ENCODE results near the gene XIRP2. TPM values are rescaled to one million over a fixed set of nuclear protein-coding genes. Genes with fewer than 3 reads are reported as not detected.

XIRP2 gene
- total and polyA plus RNA-seq, 4 donors, result under 0.01 to 0.14 (median 0.01) TPM; not detected in 1

DNA sequence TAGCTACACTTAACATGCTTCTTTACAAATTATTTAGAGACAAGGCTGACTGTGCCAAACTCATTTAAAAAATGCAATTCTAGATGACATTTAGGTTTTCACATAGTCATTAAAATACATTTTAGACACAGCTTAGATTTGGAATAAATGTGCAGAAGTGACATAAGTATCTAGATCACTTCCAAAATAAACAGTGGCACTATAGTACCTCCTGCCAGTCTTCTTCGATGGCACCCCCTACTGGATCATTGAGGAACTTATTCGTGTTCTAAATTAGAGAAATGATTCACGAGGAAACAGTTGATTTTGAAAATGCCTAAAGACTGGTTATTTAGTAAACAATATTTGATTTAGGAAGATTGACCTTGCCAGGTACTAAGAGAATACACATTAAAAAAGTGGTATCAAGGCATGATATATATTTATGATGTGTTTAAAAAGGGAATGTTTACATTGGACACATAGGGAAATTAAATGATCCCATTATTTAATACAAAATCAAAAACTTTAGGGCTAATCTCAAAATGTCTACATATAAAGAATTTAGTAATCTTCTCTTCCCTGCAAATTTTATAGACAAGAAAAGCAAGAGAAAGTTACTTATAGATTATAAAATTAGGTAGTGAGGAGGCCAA is 323.9 kb downstream of the XIRP2 start:
- peaks cover 0 to 2% (median 0%) of the 10 kb centered on the region in 4 donors for H3K27me3 ChIP-seq (ENCODE audit: control insufficient read depth in 4 of 4, insufficient read depth in 4 of 4, low read length in 3 of 4)
- WGBS, result 4% methylated on average over 3 of the region's 3 CpGs
- DNase-seq (ENCODE audit: low spot score), result no peak
- no peak overlapping the region for H3K4me3 ChIP-seq (ENCODE audit: low read depth in 1 of 3, low read length in 3 of 3)
- no peaks in the 10 kb centered on the region for H3K36me3 ChIP-seq (ENCODE audit: control insufficient read depth in 4 of 4, insufficient read depth in 3 of 4, low read depth in 1 of 4, low read length in 3 of 4)
- TF ChIP-seq JUND (IDR thresholded peaks at IDR 0.05), result no peak
- TF ChIP-seq RAD21 (IDR thresholded peaks at IDR 0.05), result peak; percentile 78 to 84
- TF ChIP-seq, protein P1, sequence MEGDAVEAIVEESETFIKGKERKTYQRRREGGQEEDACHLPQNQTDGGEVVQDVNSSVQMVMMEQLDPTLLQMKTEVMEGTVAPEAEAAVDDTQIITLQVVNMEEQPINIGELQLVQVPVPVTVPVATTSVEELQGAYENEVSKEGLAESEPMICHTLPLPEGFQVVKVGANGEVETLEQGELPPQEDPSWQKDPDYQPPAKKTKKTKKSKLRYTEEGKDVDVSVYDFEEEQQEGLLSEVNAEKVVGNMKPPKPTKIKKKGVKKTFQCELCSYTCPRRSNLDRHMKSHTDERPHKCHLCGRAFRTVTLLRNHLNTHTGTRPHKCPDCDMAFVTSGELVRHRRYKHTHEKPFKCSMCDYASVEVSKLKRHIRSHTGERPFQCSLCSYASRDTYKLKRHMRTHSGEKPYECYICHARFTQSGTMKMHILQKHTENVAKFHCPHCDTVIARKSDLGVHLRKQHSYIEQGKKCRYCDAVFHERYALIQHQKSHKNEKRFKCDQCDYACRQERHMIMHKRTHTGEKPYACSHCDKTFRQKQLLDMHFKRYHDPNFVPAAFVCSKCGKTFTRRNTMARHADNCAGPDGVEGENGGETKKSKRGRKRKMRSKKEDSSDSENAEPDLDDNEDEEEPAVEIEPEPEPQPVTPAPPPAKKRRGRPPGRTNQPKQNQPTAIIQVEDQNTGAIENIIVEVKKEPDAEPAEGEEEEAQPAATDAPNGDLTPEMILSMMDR (IDR thresholded peaks at IDR 0.05; ENCODE audit: low read depth, low read length, missing input control), result peak; percentile 69
- H3K27ac ChIP-seq (ENCODE audit: low read depth in 1 of 2, low read length in 2 of 2), result no peak overlapping the region
- H3K4me1 ChIP-seq (ENCODE audit: control insufficient read depth in 4 of 4, insufficient read depth in 4 of 4, low read length in 3 of 4), result no peaks in the 10 kb centered on the region
- no peak overlapping the region for H3K9ac ChIP-seq (ENCODE audit: low read depth in 1 of 2, low read length in 2 of 2)
- H3K9me3 ChIP-seq (ENCODE audit: control insufficient read depth in 4 of 4, low read length in 3 of 4), result no peaks in the 10 kb centered on the region

GRCh38 chr2:167215595-167215994 is 327.3 kb downstream of the XIRP2 start:
- Histone ChIP-seq H3K4me1 (ENCODE audit: control insufficient read depth in 4 of 4, insufficient read depth in 4 of 4, low read length in 3 of 4) (no peaks in the 10 kb centered on the region), H3K9ac (ENCODE audit: low read depth in 1 of 2, low read length in 2 of 2) (no peak overlapping the region), H3K36me3 (ENCODE audit: control insufficient read depth in 4 of 4, insufficient read depth in 3 of 4, low read depth in 1 of 4, low read length in 3 of 4) (no peaks in the 10 kb centered on the region), H3K27me3 (ENCODE audit: control insufficient read depth in 4 of 4, insufficient read depth in 4 of 4, low read length in 3 of 4) (peaks cover 0 to 2% (median 0%) of the 10 kb centered on the region in 4 donors), H3K4me3 (ENCODE audit: low read depth in 1 of 3, low read length in 3 of 3) (no peak overlapping the region), H3K9me3 (ENCODE audit: control insufficient read depth in 4 of 4, low read length in 3 of 4) (no peaks in the 10 kb centered on the region), H3K27ac (ENCODE audit: low read depth in 1 of 2, low read length in 2 of 2) (no peak overlapping the region)
- no peak for TF ChIP-seq EGR1 (IDR thresholded peaks at IDR 0.05; ENCODE audit: low read depth in 2 of 2)
- TF ChIP-seq RXRA (IDR thresholded peaks at IDR 0.05), result no peak
- no peak for TF ChIP-seq ATF3 (IDR thresholded peaks at IDR 0.05)
- TF ChIP-seq, protein P1 (IDR thresholded peaks at IDR 0.05; ENCODE audit: low read depth, low read length, missing input control), result no peak
- TF ChIP-seq TAF1 (conservative IDR thresholded peaks at IDR 0.05), result no peak
- no peak for TF ChIP-seq JUND (IDR thresholded peaks at IDR 0.05)
- no peak for TF ChIP-seq FOXA2 (IDR thresholded peaks at IDR 0.05)
- TF ChIP-seq, protein P2, sequence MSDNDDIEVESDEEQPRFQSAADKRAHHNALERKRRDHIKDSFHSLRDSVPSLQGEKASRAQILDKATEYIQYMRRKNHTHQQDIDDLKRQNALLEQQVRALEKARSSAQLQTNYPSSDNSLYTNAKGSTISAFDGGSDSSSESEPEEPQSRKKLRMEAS (IDR thresholded peaks at IDR 0.05), result no peak
- no peak for TF ChIP-seq HNF4A (conservative IDR thresholded peaks at IDR 0.05)
- TF ChIP-seq, protein P3, sequence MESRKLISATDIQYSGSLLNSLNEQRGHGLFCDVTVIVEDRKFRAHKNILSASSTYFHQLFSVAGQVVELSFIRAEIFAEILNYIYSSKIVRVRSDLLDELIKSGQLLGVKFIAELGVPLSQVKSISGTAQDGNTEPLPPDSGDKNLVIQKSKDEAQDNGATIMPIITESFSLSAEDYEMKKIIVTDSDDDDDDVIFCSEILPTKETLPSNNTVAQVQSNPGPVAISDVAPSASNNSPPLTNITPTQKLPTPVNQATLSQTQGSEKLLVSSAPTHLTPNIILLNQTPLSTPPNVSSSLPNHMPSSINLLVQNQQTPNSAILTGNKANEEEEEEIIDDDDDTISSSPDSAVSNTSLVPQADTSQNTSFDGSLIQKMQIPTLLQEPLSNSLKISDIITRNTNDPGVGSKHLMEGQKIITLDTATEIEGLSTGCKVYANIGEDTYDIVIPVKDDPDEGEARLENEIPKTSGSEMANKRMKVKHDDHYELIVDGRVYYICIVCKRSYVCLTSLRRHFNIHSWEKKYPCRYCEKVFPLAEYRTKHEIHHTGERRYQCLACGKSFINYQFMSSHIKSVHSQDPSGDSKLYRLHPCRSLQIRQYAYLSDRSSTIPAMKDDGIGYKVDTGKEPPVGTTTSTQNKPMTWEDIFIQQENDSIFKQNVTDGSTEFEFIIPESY (IDR thresholded peaks at IDR 0.05), result no peak
- TF ChIP-seq RAD21 (IDR thresholded peaks at IDR 0.05), result no peak
- TF ChIP-seq GABPA (IDR thresholded peaks at IDR 0.05 in 1 of 2, conservative IDR thresholded peaks at IDR 0.05 in 1 of 2), result no peak
- TF ChIP-seq HNF4G (IDR thresholded peaks at IDR 0.05), result no peak
- no peak for DNase-seq (ENCODE audit: low spot score)
- 80% methylated on average over 4 of the region's 4 CpGs for WGBS

Data from liver (tissue), 9 donors.